Cardiac muscle cell (in vitro differentiated cells and primary cell): ENCODE measurements around the gene FAM186B. TPM values are rescaled to one million over a fixed set of nuclear protein-coding genes. Genes with fewer than 3 reads are reported as not detected.
"Not testable (repeated sequence)": the region's sequence is repeated elsewhere in the genome, so short reads cannot be mapped to it uniquely, and the experiment has no call there.

ENCODE experiments used
- DNase-seq, 2 donors: peaks; one replicate each; pipeline versions ENCODE4 v3.0.0 to v3.0.0-alpha.2; 2010 to 2017; ENCODE audit warnings: low read depth in 1 of 2, low spot score in 1 of 2
- H3K27ac ChIP-seq: fragments of 200-600 bp; sonication (generic); 2 replicates; pipeline ENCODE4 v1.5.1; 2016
- H3K27me3 ChIP-seq: fragments of 200-600 bp; sonication (generic); 2 replicates; pipeline ENCODE4 v1.6.0; 2016; ENCODE audit warnings: control low read depth
- H3K36me3 ChIP-seq: fragments of 200-600 bp; sonication (generic); 2 replicates; pipeline ENCODE4 v1.5.1; 2016; ENCODE audit warnings: control low read depth
- H3K4me1 ChIP-seq: fragments of 200-600 bp; sonication (generic); 2 replicates; pipeline ENCODE4 v1.8.1; 2017; ENCODE audit warnings: low read depth, mild to moderate bottlenecking, mixed run types
- H3K4me3 ChIP-seq: fragments of 200-600 bp; sonication (generic); 2 replicates; pipeline ENCODE4 v1.5.1; 2016; ENCODE audit warnings: mild to moderate bottlenecking
- H3K9me3 ChIP-seq: fragments of 200-600 bp; sonication (generic); 2 replicates; pipeline ENCODE4 v1.5.1; 2017; ENCODE audit warnings: low read depth, mild to moderate bottlenecking, control low read depth
- polyA plus RNA-seq: library from polyadenylated mRNA; unstranded; fragments of >200 nt; fragmentation: Nextera tagmentation; extraction: Ambion mirVana; gene quantifications from 2 replicates; pipeline ENCODE4 v1.2.1, GENCODE V29; 2016
- total RNA-seq: library from RNA; depleted of rRNA; stranded (reverse); fragments of >200 nt; gene quantifications from 2 replicates; pipeline ENCODE4 v1.2.3, GENCODE V29; 2016
- TF ChIP-seq, protein P1 (sequence below): IDR thresholded peaks from 2 replicates; pipeline ENCODE4 v1.5.1; 2012; ENCODE audit warnings: low read depth, mild to moderate bottlenecking, low read length

The FAM186B gene, protein sequence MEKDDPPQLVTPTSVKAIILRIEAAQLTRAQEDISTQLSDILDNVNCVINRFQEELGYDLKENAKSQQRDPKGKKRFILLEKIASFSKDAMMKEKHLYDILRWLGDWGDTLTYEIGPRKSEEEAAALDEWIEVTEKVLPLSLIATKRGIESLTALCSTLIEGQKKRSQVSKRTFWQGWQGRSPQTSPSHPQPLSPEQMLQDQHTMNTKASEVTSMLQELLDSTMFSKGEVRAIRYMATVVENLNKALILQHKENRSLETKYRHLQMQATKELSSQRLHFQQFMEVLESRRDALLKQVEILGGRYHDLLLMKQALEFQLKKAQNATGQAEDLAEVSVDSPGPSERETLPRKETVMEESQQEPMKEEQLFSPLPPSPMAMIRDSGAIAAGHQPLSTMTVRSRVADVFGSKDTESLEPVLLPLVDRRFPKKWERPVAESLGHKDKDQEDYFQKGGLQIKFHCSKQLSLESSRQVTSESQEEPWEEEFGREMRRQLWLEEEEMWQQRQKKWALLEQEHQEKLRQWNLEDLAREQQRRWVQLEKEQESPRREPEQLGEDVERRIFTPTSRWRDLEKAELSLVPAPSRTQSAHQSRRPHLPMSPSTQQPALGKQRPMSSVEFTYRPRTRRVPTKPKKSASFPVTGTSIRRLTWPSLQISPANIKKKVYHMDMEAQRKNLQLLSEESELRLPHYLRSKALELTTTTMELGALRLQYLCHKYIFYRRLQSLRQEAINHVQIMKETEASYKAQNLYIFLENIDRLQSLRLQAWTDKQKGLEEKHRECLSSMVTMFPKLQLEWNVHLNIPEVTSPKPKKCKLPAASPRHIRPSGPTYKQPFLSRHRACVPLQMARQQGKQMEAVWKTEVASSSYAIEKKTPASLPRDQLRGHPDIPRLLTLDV
- total RNA-seq (0.21 and 1.6 TPM in 2 replicates), polyA plus RNA-seq (0.64 and 0.99 TPM in 2 replicates)

DNA sequence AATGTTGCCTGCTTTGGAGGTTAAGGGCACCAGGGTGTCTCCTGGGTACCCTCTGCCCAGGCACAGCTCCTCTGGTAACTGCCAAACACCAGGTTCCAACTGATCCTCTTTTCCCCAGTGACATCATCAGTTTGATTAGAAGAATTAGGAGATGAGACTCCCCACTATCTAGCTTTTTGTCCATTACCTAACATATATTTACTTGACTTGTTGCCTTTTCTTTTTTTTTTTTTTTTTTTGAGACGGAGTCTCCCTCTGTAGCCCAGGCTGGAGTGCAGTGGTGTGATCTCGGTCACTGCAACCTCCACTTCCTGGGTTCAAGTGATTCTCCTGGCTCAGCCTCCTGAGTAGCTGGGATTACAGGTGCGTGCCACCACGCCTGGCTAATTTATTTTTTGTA is at the start of gene FAM186B:
FAM186B (minus strand) TSS at position 101 of the 400 bp plus-strand sequence. CDS start 162 bp downstream, outside the sequence.
- not testable (repeated sequence) for H3K4me3 ChIP-seq, DNase-seq, H3K9me3 ChIP-seq, H3K36me3 ChIP-seq, H3K27me3 ChIP-seq, H3K4me1 ChIP-seq, H3K27ac ChIP-seq

DNA sequence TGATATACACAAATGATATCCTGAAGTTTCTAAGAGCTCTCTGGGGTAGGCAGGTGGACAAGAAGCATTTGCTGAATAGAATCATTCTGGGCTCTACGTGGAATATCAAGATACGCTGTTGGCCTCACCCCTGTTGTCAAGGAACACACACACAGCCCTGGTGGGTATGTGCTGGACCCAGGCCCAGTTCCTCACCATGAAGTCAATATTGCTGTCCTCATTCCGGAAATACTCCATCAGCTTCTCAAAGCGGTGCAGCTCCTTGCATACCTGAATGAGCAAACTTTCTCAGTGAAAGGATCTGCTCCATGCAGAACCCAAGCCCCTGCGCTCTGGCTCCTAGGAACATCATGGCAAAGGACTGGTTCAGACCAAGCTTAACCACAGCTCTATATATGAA is 49.3 kb upstream of the FAM186B start:
- no peak for DNase-seq
- H3K36me3 ChIP-seq = no peaks in the 10 kb centered on the region

DNA sequence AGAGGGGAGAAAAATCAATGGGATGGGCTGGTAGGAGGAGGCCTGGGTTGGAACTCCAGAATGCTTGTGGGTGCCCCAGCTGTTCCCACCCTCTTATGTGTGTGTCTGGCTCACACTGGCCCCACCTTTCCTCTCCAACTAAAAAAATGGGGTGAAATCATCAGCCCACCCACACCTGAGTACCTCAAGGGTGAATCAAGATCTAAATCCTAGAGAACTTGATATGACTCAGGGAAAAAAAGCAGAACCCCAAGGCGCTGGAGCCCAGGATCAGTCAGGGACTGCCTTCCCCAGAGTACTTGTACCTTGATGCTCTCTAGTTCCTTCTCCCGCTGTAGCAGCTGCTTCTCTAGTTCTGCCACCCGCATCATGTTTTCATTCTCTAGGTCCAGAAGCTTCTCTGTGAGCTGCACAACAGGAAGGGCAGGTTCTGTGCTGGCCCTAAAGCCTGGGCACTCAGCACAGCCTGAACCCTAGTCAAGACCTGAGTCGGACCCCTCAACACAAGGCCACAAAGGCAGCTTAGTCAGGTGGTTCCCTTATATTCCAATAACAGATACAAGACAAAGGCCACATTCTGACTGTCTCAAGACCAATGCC is 47.6 kb upstream of the FAM186B start:
- Histone ChIP-seq H3K36me3 (no peaks in the 10 kb centered on the region), H3K27me3 (no peaks in the 10 kb centered on the region), H3K9me3 (no peaks in the 10 kb centered on the region), H3K4me1 (peaks cover 5% of the 10 kb centered on the region), H3K27ac (no peak overlapping the region), H3K4me3 (no peak overlapping the region)
- TF ChIP-seq, protein P1, sequence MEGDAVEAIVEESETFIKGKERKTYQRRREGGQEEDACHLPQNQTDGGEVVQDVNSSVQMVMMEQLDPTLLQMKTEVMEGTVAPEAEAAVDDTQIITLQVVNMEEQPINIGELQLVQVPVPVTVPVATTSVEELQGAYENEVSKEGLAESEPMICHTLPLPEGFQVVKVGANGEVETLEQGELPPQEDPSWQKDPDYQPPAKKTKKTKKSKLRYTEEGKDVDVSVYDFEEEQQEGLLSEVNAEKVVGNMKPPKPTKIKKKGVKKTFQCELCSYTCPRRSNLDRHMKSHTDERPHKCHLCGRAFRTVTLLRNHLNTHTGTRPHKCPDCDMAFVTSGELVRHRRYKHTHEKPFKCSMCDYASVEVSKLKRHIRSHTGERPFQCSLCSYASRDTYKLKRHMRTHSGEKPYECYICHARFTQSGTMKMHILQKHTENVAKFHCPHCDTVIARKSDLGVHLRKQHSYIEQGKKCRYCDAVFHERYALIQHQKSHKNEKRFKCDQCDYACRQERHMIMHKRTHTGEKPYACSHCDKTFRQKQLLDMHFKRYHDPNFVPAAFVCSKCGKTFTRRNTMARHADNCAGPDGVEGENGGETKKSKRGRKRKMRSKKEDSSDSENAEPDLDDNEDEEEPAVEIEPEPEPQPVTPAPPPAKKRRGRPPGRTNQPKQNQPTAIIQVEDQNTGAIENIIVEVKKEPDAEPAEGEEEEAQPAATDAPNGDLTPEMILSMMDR = no peak
- DNase-seq = no peak

More for the DNA sequence above, 49.3 kb upstream of the FAM186B start:
- Histone ChIP-seq H3K27me3 (no peaks in the 10 kb centered on the region), H3K4me1 (no peaks in the 10 kb centered on the region), H3K9me3 (no peaks in the 10 kb centered on the region), H3K4me3 (no peak overlapping the region), H3K27ac (no peak overlapping the region)
- TF ChIP-seq, protein P1 = no peak

DNA sequence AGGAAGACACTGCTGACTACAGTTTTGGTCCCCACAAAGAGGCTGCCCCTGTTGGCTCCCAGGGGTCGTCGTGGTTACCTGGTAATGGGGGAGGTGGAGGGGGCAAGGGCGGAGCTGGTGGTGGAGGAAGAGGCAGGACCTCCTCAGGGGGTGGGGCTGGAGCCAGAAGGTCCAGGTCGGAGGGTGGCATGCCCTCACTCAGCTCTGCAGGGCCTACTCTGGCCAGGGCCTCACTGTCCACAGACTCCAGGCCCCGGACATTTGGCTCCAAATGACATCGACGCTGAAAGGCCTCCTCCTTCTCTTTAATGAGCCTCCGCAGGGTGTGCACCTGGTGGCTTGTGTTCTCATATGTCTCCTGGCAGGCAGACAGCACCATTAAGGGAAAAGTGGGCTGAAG is 46.4 kb upstream of the FAM186B start:
- Histone ChIP-seq H3K27me3 (no peaks in the 10 kb centered on the region), H3K9me3 (no peaks in the 10 kb centered on the region), H3K27ac (no peak overlapping the region), H3K4me1 (peaks cover 10% of the 10 kb centered on the region), H3K4me3 (no peak overlapping the region), H3K36me3 (no peaks in the 10 kb centered on the region)
- no peak for DNase-seq
- TF ChIP-seq, protein P1 = no peak

DNA sequence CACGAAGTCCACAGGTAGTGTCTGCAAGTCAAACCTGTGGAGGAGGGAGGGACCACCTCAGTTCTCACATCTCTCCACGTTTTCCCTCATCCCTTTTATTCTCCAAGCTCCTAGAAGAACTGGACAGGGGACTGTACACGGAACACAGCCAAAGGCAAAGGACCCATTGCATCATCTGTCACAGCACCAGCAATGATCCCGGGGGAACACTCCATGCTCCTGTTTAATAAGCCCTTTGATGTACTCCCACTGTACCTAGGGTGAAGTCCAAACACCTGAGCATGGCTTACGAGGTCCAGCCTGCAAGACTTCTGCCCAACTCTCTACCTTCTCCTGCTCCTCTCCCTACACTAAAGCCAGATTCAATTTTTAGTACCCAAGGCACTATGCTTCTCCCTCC is 44.5 kb upstream of the FAM186B start:
- Histone ChIP-seq H3K4me1 (peaks cover 10% of the 10 kb centered on the region), H3K4me3 (no peak overlapping the region), H3K27me3 (no peaks in the 10 kb centered on the region), H3K36me3 (no peaks in the 10 kb centered on the region), H3K9me3 (no peaks in the 10 kb centered on the region), H3K27ac (no peak overlapping the region)
- DNase-seq = no peak
- TF ChIP-seq, protein P1 = no peak
